NCI-H1417 treated with DMSO at 0.1 percent for 48 hours (cell line): ENCODE measurements around the gene ANTKMT.
"Not testable (repeated sequence)": the region's sequence is repeated elsewhere in the genome, so short reads cannot be mapped to it uniquely, and the experiment has no call there.

Experiments
- DNase-seq: peaks from one replicate; lab custom pipeline; 2025; lab: John Stamatoyannopoulos, UW

ANTKMT gene

DNA sequence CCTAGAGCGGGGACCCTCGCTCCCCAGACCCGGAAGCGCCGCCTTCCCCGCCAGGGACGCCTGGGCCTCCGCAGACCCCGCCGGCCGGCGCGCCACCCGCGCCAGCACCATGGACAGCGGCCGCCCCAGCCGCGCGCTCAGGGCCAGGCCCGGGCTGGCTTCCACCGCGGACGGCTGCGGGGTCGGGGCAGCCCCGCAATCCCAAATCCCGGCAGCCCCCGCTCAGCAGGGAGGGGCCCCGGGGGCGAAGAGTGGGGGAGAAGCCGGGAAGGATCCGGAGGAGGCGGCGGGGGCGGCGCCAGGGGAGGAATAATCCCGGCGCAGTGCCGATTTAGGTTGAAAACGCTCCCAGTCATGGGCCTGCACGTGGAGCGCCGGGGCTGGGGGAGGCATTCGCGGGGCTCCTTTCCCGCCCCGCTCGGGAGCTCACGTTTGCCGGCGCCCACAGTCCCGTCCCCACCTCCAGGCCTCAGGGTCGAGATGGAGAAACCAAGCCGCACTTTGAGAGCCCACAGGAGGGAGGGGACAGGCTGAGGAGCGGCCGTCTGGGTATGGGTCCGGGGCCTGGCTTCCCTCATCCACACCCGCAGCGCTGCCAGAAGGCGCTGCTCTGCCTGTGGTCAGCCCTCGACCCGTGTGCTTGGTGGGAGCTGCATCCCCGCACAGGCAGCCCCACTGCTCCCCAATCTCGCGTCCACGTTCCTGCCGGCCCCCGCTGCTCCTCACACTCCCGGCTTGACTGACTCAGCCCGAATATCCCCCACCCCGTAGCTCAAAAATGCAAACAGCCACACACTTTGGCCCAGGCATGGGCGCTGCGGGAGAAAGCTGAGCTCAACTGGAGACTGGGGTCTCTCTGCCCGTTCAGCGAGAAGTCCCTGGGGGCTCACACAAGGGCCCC lies 20.0 kb upstream of the ANTKMT start:
- DNase-seq, result no peak

DNA sequence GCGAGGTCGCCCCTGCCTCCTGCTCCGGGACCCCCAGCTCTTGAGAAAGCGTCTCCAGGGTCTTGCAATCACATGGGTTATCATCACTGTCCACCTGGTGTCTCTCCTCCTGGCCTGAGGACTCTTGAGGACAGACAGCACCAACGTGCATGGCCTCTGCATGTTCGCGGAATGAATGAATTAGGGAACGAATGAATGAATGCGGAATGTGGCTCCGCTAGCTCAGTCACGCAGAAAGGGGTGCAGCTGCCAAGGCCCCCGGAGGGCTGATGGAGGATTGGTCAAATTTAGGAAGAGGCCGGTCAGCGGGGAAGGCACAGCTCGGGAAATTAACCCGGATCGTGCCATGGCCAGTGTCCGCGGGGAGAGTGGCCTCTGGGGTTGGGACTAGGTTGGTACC lies 18.6 kb upstream of the ANTKMT start:
- DNase-seq, result no peak

DNA sequence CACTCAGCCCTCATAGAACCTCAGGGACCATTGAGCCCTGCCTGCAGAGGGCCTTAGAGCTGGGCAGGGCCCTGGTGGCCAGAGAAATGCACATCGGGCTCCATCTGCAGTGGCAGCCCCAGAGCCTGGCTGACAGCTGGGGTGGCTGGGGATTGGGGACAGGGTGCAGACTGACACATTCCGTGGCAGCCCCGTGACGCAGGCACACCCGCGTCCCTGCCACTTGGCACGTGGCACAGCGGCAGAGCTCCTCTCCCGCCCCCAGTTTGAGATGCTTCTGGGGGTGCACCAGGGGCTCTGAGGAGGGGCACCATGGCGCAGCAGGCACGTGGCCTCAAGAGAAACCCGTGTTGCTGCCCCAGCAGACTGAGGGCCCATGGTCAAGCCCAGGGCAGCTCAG lies 17.5 kb upstream of the ANTKMT start:
- DNase-seq, result no peak

DNA sequence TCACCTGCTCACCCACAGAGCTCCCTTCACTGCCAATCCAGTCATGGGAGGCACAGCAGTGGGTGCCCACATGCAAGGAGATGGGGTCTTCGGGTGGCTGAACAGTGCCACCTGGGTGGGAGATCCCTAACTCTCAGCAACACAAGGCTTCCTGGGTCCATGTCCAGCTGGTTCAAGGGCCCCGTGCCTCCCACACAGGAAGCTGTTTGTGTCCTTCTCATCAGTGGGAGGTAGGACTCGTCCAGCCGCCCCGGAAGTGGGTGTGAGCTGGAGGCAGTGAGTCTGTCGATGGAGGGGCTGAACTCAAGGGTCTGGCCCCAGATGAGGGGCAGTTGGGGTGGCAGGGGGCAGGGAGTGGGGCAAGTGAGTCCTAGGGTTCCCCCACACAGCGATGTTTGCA lies 16.9 kb upstream of the ANTKMT start:
- no peak for DNase-seq

DNA sequence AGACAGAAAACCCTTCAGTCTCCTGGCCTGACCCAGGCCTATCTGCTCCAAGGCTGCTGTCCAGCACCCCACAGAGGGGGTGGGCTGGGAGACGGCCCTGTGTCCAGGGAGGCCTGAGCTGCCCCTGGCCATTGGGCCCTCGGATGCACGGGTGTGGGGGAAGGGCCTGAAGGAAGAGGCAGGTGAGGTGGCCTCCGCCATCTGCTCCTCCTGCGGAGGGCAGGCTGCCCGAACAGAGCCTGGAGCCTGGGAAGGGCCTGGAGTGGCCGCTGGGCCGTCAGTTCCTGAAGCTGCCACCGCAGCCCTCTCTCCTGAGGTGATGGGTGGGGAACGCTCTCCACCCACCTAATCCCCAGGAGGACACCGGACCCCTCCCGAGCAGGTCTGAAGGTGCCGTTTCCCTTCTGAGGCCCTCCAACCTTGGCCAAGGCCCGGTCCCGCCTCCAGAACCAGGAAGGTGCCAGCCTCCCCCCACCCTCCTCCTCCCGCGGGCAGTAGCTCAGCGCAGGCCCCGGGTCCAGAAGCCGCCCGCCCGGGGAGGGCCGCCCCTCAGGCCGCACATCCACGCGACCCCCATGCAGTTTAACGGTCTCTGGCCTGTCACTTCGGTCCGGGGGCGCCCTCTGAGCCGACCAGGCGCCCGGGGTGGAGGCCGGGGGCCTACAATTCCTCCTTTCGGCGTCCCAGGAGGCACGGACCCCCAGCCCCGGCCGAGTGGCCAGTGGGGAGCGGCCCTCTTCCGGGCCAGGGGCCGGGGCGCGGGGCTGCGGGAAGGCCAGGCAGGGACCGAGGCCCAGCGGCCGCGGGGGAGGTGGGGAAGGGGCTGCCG lies 16.2 kb upstream of the ANTKMT start:
- DNase-seq, result no peak

DNA sequence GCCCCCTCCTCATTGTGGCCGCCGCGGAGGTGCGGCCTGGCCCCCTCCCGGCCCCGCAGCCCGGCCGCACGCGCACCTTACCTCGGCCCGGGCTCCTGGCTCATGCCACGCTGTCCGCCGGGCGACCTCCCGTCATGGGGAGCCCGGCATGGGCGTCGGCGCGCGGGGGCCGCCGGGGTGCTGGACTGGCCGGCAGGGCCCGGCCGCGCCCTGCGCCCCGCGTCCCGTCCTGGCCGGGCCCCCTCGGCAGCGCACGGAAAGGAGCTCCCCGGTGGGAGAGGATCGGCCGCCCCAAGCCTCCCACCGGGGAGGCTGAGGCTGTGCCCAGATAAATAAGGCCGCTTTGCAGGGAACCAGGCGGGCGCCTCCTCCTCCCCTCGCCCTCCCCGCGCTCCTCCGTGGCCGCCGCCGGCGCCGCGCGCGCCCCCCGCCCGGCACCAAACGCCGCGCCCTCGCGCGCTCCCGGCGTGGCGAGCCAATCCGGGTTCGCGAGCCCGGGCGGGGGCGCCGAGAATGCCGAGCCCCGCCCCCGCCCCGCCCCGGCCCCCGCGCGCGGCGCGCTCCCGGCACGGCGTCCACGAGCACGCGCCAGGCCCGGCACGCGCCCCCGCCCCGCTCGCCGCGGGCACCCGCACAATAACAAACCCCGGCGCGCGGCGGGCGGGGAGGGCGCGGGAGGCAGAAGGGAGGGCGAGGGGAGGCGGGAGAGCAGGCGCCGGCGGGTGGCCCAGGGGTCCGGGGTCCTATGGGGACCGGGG lies 15.3 kb upstream of the ANTKMT start, which contains the start of gene FBXL16:
TSS of gene FBXL16 (minus strand) at position 371 of the 758 bp plus-strand sequence. CDS start 8,396 bp downstream, outside the sequence.
- no peak for DNase-seq

DNA sequence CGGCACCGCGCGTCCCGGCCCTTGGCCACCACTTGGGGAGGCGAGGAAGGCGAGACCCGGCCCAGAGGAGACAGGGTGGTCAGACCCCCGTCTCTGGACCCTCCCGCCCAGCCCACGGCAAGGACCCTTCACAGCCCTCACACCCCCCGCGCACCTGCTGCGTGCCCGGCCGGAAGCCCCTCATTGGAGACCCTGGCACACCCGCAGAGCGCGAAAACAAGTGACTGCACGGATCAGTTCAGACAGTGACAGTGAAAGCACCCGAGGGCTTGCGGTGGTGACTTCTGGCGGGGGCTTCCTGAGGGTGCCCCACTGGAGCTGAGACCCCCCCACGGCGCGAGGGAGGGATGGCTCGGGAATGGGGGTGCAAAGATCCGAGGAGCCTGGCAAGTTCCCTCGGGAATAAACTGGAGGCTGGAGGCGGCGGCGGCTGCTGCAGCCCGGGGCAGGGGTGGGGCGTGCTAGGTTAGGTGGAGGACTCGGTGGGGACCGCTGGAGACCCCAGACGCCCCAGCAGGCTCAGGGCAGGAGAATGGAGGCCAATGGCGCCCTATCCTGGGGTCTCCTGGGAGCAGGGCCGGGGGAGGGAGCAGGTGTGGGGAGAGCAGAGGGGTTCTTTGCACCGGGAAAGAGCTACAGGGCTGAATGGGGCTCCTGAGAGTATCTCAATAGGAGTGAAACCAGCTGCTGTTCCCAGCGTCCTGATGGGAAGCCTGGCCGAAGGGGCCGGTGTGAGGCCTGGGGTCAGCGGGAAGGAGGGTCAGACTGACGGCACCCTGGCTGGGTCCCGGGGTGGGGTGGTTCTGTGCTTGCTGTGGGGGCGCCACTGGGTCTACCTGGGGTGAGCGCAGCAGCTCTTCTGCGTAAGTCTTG lies 14.5 kb upstream of the ANTKMT start:
- no peak for DNase-seq

DNA sequence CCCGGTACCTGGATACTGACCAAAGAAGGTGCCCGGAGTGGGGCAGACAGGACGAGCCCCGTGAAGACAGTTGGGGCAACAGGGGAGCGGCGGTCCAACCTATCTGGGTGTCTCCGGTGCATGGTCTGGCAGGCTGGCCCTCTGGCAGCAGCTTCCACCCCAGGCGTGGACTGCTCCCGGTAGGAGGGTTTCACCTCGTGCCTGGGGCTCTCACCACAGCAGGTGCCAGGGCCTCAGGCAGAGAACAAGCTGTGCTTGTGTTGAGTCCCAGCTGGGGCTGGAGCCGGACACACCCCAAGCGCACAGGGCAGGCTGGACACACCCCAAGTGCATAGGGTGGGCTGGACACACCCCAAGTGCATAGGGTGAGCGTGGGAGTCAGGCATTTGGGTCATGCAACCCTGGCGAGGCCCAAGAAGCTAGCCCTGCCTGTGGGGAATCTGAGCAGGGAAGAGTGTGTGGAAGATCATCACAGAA lies 13.8 kb upstream of the ANTKMT start:
- no peak for DNase-seq

DNA sequence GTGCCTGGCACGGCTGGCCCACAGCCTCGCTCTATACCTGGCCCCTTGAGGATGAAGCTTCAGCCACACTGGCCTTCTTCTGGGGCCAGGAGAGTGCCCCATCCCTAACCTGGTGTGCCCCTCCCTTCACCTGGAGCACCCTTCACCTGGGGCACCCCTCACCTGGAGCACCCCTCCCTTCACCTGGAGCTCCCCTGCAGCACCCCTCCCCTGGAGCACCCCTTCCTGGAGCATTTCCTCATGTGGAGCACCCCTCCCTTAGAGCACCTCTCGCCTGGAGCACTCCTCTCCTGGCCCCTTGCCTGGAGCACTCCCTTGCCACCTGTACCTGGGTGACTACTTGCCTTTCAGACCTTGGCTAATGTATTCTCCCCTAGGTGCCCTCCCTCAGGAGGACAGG lies 12.9 kb upstream of the ANTKMT start:
- DNase-seq, result no peak

DNA sequence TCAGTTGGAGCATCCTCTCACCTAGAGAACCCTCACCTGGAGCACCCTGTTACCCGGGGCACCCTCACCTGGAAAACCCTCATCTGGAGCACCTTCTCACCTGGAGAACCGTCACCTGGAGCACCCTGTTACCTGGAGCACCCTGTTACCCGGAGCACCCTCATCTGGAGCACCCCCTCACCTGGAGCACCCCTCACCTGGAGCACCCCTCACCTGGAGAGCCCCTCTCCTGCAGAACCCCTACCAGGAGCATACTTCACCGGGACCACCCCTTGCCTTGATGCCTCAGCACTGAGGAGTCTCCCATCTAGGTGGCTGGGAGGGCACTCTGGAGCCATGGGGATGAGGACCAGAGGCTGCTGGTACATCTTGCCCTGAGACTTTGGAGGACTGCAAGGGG lies 12.0 kb upstream of the ANTKMT start:
- DNase-seq, result no peak

DNA sequence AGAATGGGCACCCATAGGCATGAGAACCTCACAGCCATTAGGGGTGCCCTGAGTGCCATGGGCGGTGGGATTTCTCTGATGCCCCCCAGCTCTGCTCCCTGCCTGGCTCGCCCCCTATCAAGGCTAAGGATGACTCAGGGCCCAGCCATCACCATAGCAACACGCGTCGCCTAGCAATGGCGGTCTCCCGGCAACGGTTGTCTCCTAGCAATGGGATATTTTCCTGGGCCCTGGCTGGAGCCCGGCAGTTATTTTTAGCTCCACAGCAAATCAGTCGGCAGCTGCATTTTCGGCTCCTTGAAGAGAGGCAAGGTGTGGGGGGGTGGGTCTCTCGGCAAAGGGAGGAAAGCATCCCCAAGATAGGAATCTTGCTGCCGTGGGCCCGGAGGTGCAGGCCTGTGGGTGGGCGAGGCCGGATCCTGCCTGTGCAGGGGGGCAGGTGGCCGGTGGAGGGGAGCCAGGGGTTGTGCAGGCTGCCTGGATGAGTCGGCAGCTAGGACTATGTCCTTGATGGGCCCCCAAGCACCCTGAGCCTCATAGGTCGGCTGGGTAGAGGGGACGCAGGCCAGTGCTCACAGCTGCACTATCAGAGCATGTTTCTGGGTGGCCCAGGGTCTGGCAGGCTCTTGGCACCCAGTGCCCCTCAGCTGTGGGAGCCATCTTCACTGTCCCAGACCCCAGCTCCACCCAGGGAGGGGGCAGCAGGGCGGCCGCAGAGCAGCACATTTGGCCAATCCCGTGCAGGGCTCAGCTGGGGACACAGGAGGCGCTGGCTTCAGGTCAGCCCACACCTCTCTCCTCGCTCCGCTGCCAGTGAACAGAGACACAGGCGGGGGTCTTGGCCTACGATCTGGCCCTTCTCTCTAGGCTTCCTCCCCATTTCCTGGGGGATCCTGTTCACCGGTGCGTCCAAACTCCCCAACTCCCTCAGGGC lies 11.1 kb upstream of the ANTKMT start:
- DNase-seq, result peak; percentile 84

DNA sequence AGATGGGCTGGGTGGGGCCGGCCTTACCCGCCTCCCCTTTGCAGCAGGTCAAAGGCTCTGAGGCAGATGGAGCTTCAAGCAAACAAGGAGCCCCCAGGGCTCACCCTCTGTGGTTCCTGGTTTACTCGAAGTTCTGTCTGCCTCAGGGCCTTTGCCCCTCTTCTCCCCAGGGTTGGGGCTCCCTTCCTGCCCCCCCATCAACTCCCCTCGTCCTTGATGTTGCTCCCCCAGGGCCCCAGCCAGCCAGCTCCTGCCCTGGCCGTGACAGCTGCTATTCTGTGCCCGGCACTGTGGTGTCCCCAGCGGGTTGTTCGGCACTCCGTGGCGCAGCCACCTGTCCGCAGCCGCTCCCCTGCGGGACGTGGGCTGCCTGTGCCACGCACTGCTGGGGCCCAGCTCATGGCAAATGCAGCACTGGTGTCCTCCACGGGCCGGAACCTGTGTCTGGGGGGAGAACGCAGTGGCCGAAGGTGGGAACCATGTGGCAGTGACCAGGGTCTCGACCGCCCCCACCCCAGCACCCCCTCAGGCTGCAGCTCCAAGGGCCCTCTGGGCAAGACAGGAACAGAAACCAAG lies 10.4 kb upstream of the ANTKMT start:
- DNase-seq, result no peak

DNA sequence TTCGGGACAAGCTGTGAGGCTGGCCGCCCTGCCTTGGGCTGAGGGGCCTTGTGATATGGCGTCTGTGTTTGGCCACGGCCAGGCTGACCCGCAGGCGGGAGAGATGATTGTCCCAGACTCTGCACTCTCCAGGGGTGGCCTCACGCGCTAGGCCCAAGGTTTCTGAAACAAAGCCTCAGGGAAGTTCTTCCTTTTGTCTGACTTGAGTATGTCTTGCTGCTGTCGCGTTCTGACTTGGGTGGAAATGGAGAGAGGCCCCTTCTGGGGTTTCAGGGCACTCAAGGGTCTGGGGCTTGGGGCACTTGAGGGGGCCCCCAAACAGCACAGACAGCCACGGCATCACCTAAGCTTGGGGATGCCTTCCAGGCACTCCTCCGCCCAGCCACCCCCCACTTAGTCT lies 9.9 kb upstream of the ANTKMT start:
- DNase-seq, result no peak

DNA sequence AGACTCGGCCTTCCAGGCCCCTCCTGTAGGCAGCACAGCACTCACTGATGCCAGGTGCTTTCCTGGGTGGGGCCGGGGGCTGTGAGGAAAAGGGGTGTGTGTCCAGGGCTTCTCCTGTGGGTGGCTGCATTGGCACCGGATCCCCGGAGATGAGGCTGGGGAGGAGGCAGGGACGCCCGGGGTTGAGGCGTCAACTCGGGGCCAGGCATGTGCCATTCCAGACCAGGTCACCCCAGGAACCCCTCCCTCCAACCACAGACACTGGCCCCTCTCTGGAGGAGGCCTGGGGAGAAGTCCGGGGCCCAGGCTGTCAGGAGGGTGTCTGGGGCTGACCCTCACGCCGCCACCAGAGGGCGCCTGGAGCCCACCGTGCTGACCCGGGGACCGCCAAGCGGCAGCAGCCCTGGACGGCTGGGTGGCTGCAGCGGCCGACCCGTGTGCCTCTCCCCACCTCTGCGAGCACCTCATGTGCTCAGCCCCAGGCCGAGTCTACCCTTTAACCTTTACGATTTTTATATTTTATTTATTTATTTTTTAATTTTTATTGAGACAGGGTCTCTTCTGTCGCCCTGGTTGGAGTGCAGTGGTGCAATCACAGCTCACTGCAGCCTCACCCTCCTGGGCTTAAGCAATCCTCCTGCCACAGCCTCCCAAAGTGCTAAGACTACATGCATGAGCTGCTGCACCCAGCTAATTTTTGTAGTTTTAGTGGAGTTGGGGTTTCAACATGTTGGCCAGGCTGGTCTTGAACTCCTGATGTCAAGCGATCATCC lies 9.2 kb upstream of the ANTKMT start:
- no peak for DNase-seq

DNA sequence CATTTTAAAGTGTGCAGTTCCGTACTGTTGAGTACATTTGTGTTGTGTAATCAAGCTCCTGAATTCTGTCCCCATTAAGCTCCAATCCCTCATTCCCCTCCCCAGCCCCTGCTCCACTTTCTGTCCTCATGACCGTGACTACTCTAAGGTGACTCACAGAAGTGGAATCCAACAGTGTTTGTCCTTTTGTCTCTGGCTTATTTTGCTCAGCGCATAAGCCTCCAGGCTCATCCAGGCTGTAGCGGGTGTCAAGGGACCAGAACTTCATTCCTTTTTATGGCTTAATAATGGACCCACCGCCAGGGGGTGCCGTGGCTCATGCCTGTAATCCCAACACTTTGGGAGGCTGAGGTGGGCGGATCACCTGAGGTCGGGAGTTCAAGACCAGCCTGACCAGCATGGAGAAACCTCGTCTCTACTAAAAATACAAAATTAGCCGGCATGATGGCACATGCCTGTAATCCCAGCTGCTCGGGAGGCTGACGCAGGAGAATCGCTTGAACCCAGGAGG lies 8.2 kb upstream of the ANTKMT start:
- not testable (repeated sequence) for DNase-seq

DNA sequence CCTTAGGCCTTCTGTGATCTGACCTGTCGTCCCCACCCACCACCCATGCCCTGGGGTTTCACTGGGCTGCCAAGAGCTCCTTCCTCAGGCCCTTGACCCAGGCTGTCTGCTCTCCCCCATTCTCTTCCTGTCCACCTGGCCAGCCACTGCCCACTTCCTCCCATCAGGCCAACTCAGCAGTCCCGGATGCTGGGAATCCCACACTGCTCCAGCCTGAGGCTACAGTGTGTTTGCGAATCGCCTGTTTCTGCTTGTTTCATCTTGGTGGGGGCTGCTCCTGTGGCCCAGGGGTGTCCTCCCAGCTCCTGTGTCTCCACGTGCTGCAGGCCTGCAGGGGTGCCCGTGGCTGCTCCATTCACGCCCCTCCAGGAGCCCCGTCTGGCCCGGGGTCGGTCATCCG lies 6.9 kb upstream of the ANTKMT start:
- no peak for DNase-seq

DNA sequence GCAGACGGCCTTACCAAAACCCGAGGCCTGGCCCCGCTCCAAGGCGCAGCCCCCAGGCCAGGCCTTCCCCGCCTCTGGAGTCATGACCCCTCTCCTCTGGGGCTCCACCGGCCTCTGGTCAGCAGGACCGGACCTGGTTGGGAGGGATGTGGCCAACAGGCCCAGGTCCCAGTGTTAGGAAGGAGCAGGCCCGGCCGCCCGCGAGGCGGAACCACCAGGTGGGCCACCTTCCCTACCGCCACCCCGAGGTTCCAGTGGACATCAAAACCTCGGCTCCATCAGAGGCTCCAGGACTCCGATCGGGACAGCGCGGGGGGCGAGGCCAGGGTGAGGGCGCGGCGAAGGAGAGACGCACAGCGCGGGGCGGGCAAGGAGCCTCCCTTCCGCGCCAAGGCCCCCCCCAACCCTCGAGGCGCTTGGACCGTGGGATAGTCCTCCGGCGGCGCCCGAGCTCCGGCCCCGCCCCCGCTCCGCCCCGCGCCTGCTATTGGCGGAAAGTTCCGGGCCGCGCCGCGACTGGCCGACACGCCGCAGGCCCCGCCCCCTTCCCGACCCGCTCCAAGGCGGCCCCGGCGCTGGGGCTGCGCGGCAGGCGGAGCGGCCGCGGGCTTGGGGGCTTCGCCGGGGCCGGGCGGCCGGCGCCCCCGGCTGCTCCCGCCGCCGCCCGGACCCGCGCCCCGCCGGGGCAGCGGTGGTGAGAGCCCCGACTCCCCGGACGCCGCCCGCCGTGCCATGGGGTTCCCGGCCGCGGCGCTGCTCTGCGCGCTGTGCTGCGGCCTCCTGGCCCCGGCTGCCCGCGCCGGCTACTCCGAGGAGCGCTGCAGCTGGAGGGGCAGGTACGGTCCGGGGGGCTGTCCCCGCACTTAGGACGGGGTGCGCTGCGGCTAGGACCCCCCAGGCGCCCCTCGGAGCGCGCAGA lies 6.1 kb upstream of the ANTKMT start, which contains the start of gene METRN:
TSS of gene METRN (plus strand) at position 561 of the 919 bp plus-strand sequence. CDS start at position 733, 172 bp downstream.
- DNase-seq, result no peak
